GM13977 (cell line): ENCODE data around the gene SHANK1.

Experiments
- DNase-seq: peaks from one replicate; pipeline ENCODE4 v3.0.0; 2012; ENCODE audit warnings: low spot score
- CTCF ChIP-seq: IDR thresholded peaks from 2 replicates; pipeline ENCODE4 v1.5.1; 2012; ENCODE audit warnings: mild to moderate bottlenecking, control low read depth; ENCODE audit not compliant: insufficient read depth; ENCODE audit errors: extremely low read depth, missing control alignments
- in situ Hi-C: fragments of 300-500 bp; cut with MboI; formaldehyde crosslinking; loops from one replicate; pipeline ENCODE4 v1.12.0; 2022; ENCODE audit warnings: low sequenced_read_pairs, low pct_unique_long_range_greater_than_20kb, mixed read lengths, inconsistent platforms; ENCODE audit not compliant: unreplicated experiment

The SHANK1 gene

GRCh38 chr19:50633359-50633758 lies 86.2 kb downstream of the SHANK1 start:
- no peak for TF ChIP-seq CTCF
- in situ Hi-C loops: no loop called here
- no peak for DNase-seq

- in situ Hi-C loops: no loop called here
- no peak for DNase-seq
- peak; percentile 19 for TF ChIP-seq CTCF
Measured at GRCh38 chr19:50632151-50632835, 87.3 kb downstream of the SHANK1 start.

- no peak for TF ChIP-seq CTCF
- DNase-seq: no peak
- in situ Hi-C loops: no loop called here
Measured at GRCh38 chr19:50629801-50630200, 89.8 kb downstream of the SHANK1 start.

- no peak for TF ChIP-seq CTCF
- in situ Hi-C loops: no loop called here
- no peak for DNase-seq
Measured at GRCh38 chr19:50629194-50629593, 90.4 kb downstream of the SHANK1 start.

GRCh38 chr19:50628551-50628950 lies 91.1 kb downstream of the SHANK1 start:
- no peak for TF ChIP-seq CTCF
- in situ Hi-C loops: no loop called here
- DNase-seq: no peak

- in situ Hi-C loops: no loop called here
- TF ChIP-seq CTCF: no peak
- no peak for DNase-seq
Measured at GRCh38 chr19:50628146-50628545, 91.5 kb downstream of the SHANK1 start.

- TF ChIP-seq CTCF: no peak
- in situ Hi-C loops: no loop called here
- DNase-seq: no peak
Measured at GRCh38 chr19:50626795-50627194, 92.8 kb downstream of the SHANK1 start.
